ENCODE results near the gene ENDOV. TPM values are rescaled to one million over a fixed set of nuclear protein-coding genes. Genes with fewer than 3 reads are reported as not detected.

The ENDOV gene
- polyA plus RNA-seq, 1 donor (not counting 4 experiments of a cell fraction or from before 2014, with no cell fraction given) = 10.9 TPM

DNA sequence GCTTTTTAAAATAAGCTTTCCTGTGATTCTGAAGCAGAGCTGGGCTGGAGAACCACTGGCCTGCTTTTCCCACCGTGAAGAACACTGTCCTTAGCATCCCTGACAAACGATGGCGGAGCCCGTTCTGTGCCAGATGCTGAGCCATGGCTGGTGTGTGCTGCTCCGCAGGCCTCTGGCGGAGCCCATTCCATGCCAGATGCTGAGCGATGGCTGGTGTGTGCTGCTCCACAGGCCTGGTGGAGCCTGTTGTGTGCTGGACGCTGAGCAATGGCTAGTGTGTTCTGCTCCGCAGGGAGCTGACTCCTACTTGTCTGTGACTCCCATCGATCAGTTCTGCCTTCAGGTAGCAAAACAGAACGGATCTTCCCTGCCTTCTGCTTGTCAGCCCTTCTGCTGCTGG, 4.3 kb downstream of the ENDOV start:
- no peak overlapping the region for H3K9ac ChIP-seq (ENCODE audit: control insufficient read depth, extremely low read depth, insufficient read depth, low read length)
- no peak for TF ChIP-seq EZH2 (IDR thresholded peaks at IDR 0.05; ENCODE audit: low read length)
- TF ChIP-seq CTCF (optimal IDR thresholded peaks at IDR 0.05 in 1 of 3, IDR thresholded peaks at IDR 0.05 in 1 of 3, conservative IDR thresholded peaks at IDR 0.05 in 1 of 3; ENCODE audit: extremely low read depth in 1 of 3, insufficient read depth in 2 of 3, low read length in 3 of 3) = no peak
- no peaks in the 10 kb centered on the region for H3K27me3 ChIP-seq (ENCODE audit: control insufficient read depth, extremely low read depth, insufficient read depth, low read length)
- H3K9me3 ChIP-seq (ENCODE audit: control insufficient read depth, low read depth, low read length) = no peaks in the 10 kb centered on the region
- peaks cover 2% of the 10 kb centered on the region for H3K9me1 ChIP-seq (ENCODE audit: control insufficient read depth, extremely low read depth, insufficient read depth, low read length)
- no peak overlapping the region for H3K4me2 ChIP-seq (ENCODE audit: control insufficient read depth, extremely low read depth, insufficient read depth, low read depth, low read length)
- H3K4me3 ChIP-seq (ENCODE audit: control insufficient read depth in 2 of 3, extremely low read depth in 1 of 3, insufficient read depth in 2 of 3, low read depth in 1 of 3, low read length in 3 of 3) = no peak overlapping the region
- FAIRE-seq (no peak), DNase-seq (ENCODE audit: low read depth, low spot score) (no peak)
- no peak overlapping the region for H3K27ac ChIP-seq (ENCODE audit: control insufficient read depth, insufficient read depth, low read length)
- peaks cover 3% of the 10 kb centered on the region for H4K20me1 ChIP-seq (ENCODE audit: control insufficient read depth, extremely low read depth, insufficient read depth, low read length)
- H2AFZ ChIP-seq (ENCODE audit: control insufficient read depth, low read length) = no peak overlapping the region
- H3K79me2 ChIP-seq (ENCODE audit: control insufficient read depth, insufficient read depth, low read length) = peaks cover 25% of the 10 kb centered on the region
- H3K4me1 ChIP-seq (ENCODE audit: control insufficient read depth, extremely low read depth, insufficient read depth, low read length) = peaks cover 6% of the 10 kb centered on the region
- dilution Hi-C loops (cut with MboI; ENCODE audit: extremely low pct_ligation_motif_present, low sequenced_read_pairs) = no loop called here
- H3K36me3 ChIP-seq (ENCODE audit: control insufficient read depth in 2 of 2, extremely low read depth in 1 of 2, insufficient read depth in 2 of 2, low read length in 2 of 2) = peaks cover 9 to 16% of the 10 kb centered on the region in 2 experiments

GRCh38 chr17:80421381-80422090, 6.6 kb downstream of the ENDOV start:
- DNase-seq (ENCODE audit: low read depth, low spot score) (no peak), FAIRE-seq (no peak)
- Histone ChIP-seq H3K36me3 (ENCODE audit: control insufficient read depth in 2 of 2, extremely low read depth in 1 of 2, insufficient read depth in 2 of 2, low read length in 2 of 2) (peaks cover 9 to 13% of the 10 kb centered on the region in 2 experiments), H3K27me3 (ENCODE audit: control insufficient read depth, extremely low read depth, insufficient read depth, low read length) (no peaks in the 10 kb centered on the region), H3K79me2 (ENCODE audit: control insufficient read depth, insufficient read depth, low read length) (peaks cover 14% of the 10 kb centered on the region), H4K20me1 (ENCODE audit: control insufficient read depth, extremely low read depth, insufficient read depth, low read length) (peaks cover 3% of the 10 kb centered on the region), H3K27ac (ENCODE audit: control insufficient read depth, insufficient read depth, low read length) (no peak overlapping the region), H3K4me3 (ENCODE audit: control insufficient read depth in 2 of 3, extremely low read depth in 1 of 3, insufficient read depth in 2 of 3, low read depth in 1 of 3, low read length in 3 of 3) (no peak overlapping the region), H3K9me1 (ENCODE audit: control insufficient read depth, extremely low read depth, insufficient read depth, low read length) (no peaks in the 10 kb centered on the region), H3K9me3 (ENCODE audit: control insufficient read depth, low read depth, low read length) (no peaks in the 10 kb centered on the region), H3K4me2 (ENCODE audit: control insufficient read depth, extremely low read depth, insufficient read depth, low read depth, low read length) (no peak overlapping the region), H3K4me1 (ENCODE audit: control insufficient read depth, extremely low read depth, insufficient read depth, low read length) (no peaks in the 10 kb centered on the region), H2AFZ (ENCODE audit: control insufficient read depth, low read length) (no peak overlapping the region), H3K9ac (ENCODE audit: control insufficient read depth, extremely low read depth, insufficient read depth, low read length) (no peak overlapping the region)
- TF ChIP-seq EZH2 (IDR thresholded peaks at IDR 0.05; ENCODE audit: low read length) (no peak), CTCF (optimal IDR thresholded peaks at IDR 0.05 in 1 of 3, IDR thresholded peaks at IDR 0.05 in 1 of 3, conservative IDR thresholded peaks at IDR 0.05 in 1 of 3; ENCODE audit: extremely low read depth in 1 of 3, insufficient read depth in 2 of 3, low read length in 3 of 3) (no peak)
- dilution Hi-C loops (cut with MboI; ENCODE audit: extremely low pct_ligation_motif_present, low sequenced_read_pairs) = no loop called here
